RPMI7951 (cell line): ENCODE measurements around the gene ORC5. TPM values are rescaled to one million over a fixed set of nuclear protein-coding genes. Genes with fewer than 3 reads are reported as not detected.

Source experiments
- DNase-seq: peaks from one replicate; pipeline ENCODE4 v3.0.0-alpha.2; 2012; ENCODE audit warnings: low read depth
- total RNA-seq: library from RNA; depleted of rRNA; stranded (reverse); fragments of >200 nt; shearing (Covaris generic); gene quantifications from 2 replicates; pipeline ENCODE4 v1.2.3, GENCODE V29; 2014; rRNA removed

The ORC5 gene
- total RNA-seq, 1 experiment from 2014 or later: 37.1 TPM

- DNase-seq: no peak
These were observed 80.6 kb downstream of the ORC5 start for GRCh38 chr7:104127204-104127603.

- DNase-seq: no peak
These were observed 81.4 kb downstream of the ORC5 start for GRCh38 chr7:104126411-104126841.

GRCh38 chr7:104124893-104125477 is 82.8 kb downstream of the ORC5 start:
- DNase-seq: no peak

- DNase-seq: no peak
These were observed 83.3 kb downstream of the ORC5 start for GRCh38 chr7:104124469-104124868.

GRCh38 chr7:104123786-104124185 is 84.0 kb downstream of the ORC5 start:
- no peak for DNase-seq

GRCh38 chr7:104113788-104114187 is 94.0 kb downstream of the ORC5 start:
- DNase-seq: no peak

GRCh38 chr7:104112623-104113022 is 95.2 kb downstream of the ORC5 start:
- no peak for DNase-seq

GRCh38 chr7:104111271-104111670 is 96.5 kb downstream of the ORC5 start:
- no peak for DNase-seq

- peak; percentile 3 for DNase-seq
These were observed 101.5 kb downstream of the ORC5 start for GRCh38 chr7:104106108-104106905.

GRCh38 chr7:104098890-104099289 is 108.9 kb downstream of the ORC5 start:
- DNase-seq: no peak

- peak; percentile 11 for DNase-seq
These were observed 111.1 kb downstream of the ORC5 start for GRCh38 chr7:104096683-104097082.

- no peak for DNase-seq
These were observed 114.7 kb downstream of the ORC5 start for GRCh38 chr7:104093127-104093526.

GRCh38 chr7:104091242-104091641 is 116.6 kb downstream of the ORC5 start:
- DNase-seq: no peak

- no peak for DNase-seq
These were observed 118.2 kb downstream of the ORC5 start for GRCh38 chr7:104089612-104090011.

GRCh38 chr7:104089061-104089460 is 118.8 kb downstream of the ORC5 start:
- no peak for DNase-seq

Other genes starting within 250 kb of the ORC5 start
- not detected in 2 replicates for gene RELN, start 218.4 kb downstream of the ORC5 start, total RNA-seq
- gene LHFPL3, start 120.6 kb upstream of the ORC5 start, total RNA-seq: not detected in 2 replicates